Omental fat pad (tissue), 4 donors: ENCODE data around the gene AKR1B15. TPM values are rescaled to one million over a fixed set of nuclear protein-coding genes. Genes with fewer than 3 reads are reported as not detected.

ENCODE experiments used
- ATAC-seq: fragments of 150-250 bp; one replicate; pipeline ENCODE4 v1.9.1; 2016; ENCODE audit warnings: mild to moderate bottlenecking, moderate library complexity; ENCODE audit not compliant: low FRiP score
- DNase-seq: peaks from one replicate; pipeline ENCODE4 v3.0.0-alpha.2; 2019; ENCODE audit warnings: low spot score
- CTCF ChIP-seq, 3 donors: fragments of 450-650 bp; IDR thresholded peaks; one replicate each; pipeline ENCODE4 v1.5.1; 2016 to 2017; ENCODE audit warnings: antibody characterized with exemption in 3 of 3, mild to moderate bottlenecking in 3 of 3, moderate library complexity in 2 of 3
- total RNA-seq, 4 donors: library from RNA; depleted of rRNA; stranded (reverse); fragments of >200 nt; gene quantifications; one replicate each; pipeline ENCODE4 v1.1.0, GENCODE V29; 2016

Gene AKR1B15
- total RNA-seq, 4 donors from 2014 or later: not detected

GRCh38 chr7:134510646-134511045 is 38.3 kb upstream of the AKR1B15 start:
- no peak for TF ChIP-seq CTCF (IDR thresholded peaks at IDR 0.05)
- ATAC-seq (no peak), DNase-seq (no peak)

DNA sequence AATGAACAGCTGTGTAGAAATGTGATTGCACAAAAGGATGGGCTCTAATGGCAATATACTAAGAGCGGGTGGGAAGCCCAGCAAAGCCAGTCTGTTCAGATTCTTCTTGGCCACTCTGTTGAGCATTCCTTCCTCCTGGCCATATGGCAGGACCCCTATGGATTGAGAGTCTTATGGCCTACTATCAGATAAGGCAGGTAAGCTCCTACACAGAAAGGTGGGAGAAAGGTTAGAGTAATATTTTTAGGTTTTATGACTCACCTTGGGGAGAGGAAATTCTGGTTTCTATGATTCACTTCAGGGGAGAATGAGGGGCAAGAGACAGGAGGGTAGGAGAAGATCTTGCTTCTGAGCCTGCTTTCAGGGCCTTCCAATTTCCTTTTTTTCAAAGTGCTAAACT is 36.6 kb upstream of the AKR1B15 start:
- no peak for TF ChIP-seq CTCF (IDR thresholded peaks at IDR 0.05)
- ATAC-seq (no peak), DNase-seq (no peak)

DNA sequence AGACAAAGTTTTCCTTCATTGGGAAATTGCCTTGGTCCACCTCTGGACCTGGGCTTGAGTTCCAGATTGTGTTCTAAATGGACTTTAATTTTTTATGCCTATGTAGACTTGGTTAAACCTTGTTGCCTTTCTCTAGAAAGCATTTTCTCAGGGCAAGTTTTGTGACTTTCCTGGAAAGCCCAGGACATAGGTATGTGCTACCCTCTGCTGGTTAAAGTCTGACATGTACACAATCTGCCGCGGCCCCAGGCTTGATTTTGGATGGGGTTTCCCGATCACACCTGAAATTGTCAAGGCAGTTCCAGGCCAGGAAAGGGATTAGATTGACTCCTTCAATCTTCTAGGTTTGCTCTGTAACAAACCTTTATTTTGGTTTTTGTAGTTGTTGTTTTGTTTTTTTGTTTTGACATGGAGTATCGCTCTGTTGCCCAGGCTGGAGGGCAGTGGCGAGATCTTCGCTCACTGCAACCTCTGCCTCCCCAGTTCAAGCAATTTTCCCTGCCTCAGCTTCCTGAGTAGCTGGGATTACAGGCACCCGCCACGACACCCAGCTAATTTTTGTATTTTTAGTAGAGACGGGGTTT is 35.6 kb upstream of the AKR1B15 start:
- ATAC-seq (no peak), DNase-seq (no peak)
- no peak for TF ChIP-seq CTCF (IDR thresholded peaks at IDR 0.05)

DNA sequence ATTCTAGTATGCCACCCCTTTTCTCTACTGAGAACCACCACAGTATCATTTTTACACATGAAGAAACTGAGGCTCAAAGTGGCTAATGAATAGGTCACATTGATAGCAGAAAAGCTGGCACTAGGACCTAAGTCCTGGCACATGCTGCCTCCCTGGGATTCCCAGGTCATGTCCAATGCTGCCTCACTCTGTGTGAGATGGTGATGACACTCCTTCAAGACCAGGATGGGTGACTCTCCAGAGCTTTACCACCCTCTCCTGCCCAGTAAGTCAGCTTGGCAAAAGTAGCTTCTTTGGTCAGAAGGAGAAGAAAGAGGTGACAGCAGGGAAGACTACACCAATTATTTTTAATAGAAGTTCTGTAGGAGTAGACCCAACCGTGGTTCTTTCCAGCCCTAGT is 34.8 kb upstream of the AKR1B15 start:
- ATAC-seq (no peak), DNase-seq (no peak)
- no peak for TF ChIP-seq CTCF (IDR thresholded peaks at IDR 0.05)

DNA sequence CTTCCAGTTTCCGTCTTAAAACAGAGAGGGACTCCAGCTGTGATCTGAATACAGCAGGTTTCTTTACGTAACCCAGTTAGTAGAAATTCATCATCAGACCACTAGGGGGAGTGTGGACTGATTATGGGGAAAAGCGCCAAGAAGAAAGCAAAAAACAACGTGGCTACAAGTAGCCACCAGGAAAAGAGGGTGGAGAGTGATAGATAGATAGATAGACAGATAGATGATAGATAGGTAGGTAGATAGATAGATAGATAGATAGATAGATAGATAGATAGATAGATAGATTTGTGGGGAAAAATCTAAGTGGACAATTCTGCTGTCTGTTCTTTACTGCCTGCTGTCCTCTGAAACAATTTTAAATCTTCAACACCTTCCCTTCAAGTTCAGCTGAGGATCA is 34.2 kb upstream of the AKR1B15 start:
- ATAC-seq: peak; percentile 46
- DNase-seq: no peak
- peak in 1 of 3 donors; percentile 75 for TF ChIP-seq CTCF (IDR thresholded peaks at IDR 0.05)

DNA sequence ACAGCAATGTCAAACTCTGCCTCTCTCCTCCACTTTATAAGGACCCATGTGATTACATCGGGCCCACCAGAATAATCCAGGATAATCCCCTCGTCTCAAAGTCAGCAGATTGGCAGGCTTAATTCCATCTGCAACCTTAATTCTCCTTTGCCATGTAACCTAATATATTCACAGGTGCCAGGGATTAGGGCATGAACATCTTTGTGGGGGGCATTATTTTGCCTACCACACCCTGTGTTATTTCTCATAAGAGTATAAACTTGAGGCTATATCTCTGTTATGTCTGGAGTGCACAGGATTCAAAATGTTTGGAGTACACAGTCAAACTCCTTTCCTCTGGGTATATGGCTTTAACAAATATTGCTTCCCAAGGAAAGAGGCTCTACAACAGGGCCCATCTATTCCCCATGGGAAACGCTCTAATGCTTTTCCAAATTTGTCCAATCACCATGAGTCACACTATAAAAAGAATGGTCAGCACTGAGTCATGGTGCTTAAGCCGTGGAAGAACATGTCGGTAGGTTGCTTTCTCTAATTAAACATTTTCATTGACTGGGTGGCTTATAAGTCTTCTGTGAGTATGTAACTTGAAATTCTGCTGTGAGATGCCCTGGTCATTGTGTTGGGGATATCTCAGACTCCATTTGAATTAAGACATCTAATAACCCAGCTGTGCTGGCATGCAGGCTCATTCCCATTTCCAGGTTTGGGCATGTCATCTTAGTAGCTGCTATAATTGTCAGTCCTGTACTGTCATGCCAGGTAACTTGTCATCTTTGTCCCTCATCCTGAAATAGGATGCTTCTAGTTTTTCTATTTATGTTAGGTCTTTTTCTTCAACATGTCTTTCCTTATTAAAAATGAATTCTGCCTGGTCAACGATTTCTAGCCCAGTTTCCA is 33.1 kb upstream of the AKR1B15 start:
- no peak for DNase-seq
- TF ChIP-seq CTCF (IDR thresholded peaks at IDR 0.05): no peak
- ATAC-seq: no peak

DNA sequence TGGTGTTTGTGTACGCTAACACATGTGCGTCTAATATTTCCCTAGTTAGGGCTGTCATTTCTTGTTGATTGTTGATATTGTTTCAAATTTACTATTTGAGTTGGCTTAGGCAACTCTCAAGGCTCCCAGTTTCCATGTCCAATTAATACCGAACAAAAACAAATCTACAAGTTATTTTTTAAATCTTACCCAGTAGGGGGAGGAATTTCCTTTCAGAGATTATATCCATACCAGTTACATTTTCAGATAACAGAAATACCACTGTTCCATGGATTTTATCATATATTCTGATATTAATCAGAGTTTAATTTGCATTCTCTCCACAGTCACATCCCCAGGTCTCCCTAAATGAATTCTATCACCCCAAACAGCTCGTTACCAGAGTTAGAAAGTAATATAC is 28.8 kb upstream of the AKR1B15 start:
- ATAC-seq (no peak), DNase-seq (no peak)
- TF ChIP-seq CTCF (IDR thresholded peaks at IDR 0.05): no peak
